ENCODE results near the gene RBM4B.

DNA sequence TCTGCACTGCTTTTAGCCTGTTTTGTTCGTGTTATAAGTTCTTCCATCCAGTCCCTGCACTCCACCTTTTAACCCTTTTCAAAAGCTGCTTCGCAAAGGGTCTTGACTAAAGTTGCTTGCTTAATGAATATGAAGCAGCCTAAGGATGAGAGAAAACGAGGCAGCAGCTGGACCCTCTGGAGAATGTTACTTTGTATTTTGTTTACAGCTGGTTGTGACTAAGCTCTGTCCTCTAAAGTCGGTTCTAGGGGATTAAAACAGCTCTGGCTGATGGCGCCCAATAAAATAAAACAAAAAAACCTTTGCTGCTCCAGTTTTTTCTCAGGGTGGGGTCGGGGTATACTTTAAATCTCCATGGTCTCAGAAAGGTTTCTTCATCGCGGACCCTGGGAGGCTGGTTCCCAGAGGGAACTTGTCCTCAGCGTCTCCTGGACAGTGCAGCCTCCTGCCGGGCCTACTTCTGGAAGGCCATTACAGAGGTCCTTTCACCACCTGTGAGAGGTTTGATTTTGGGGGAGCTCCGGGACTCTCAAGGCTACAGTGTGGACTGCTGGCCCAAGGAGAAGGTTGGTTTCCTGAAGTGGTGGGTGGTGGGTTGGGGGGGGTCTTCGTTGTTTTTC, 40.0 kb downstream of the RBM4B start:
- TF ChIP-seq, protein P1, sequence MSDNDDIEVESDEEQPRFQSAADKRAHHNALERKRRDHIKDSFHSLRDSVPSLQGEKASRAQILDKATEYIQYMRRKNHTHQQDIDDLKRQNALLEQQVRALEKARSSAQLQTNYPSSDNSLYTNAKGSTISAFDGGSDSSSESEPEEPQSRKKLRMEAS (IDR thresholded peaks at IDR 0.05): no peak
- TF ChIP-seq RAD21 (IDR thresholded peaks at IDR 0.05; ENCODE audit: low read depth) (no peak), TCF12 (IDR thresholded peaks at IDR 0.05; ENCODE audit: low read depth) (0 out of 2 replicates have a peak, but pooled peaks have one; percentile 3), YY1 (IDR thresholded peaks at IDR 0.05; ENCODE audit: low read depth) (no peak), EP300 (IDR thresholded peaks at IDR 0.05; ENCODE audit: borderline replicate concordance) (no peak)
- TF ChIP-seq, protein P2, sequence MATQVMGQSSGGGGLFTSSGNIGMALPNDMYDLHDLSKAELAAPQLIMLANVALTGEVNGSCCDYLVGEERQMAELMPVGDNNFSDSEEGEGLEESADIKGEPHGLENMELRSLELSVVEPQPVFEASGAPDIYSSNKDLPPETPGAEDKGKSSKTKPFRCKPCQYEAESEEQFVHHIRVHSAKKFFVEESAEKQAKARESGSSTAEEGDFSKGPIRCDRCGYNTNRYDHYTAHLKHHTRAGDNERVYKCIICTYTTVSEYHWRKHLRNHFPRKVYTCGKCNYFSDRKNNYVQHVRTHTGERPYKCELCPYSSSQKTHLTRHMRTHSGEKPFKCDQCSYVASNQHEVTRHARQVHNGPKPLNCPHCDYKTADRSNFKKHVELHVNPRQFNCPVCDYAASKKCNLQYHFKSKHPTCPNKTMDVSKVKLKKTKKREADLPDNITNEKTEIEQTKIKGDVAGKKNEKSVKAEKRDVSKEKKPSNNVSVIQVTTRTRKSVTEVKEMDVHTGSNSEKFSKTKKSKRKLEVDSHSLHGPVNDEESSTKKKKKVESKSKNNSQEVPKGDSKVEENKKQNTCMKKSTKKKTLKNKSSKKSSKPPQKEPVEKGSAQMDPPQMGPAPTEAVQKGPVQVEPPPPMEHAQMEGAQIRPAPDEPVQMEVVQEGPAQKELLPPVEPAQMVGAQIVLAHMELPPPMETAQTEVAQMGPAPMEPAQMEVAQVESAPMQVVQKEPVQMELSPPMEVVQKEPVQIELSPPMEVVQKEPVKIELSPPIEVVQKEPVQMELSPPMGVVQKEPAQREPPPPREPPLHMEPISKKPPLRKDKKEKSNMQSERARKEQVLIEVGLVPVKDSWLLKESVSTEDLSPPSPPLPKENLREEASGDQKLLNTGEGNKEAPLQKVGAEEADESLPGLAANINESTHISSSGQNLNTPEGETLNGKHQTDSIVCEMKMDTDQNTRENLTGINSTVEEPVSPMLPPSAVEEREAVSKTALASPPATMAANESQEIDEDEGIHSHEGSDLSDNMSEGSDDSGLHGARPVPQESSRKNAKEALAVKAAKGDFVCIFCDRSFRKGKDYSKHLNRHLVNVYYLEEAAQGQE (IDR thresholded peaks at IDR 0.05; ENCODE audit: low read depth): no peak

Measured in Ishikawa (cell line).